Trophoblast cell (in vitro differentiated cells and primary cell): ENCODE data around the gene PPID.

Source experiments
- DNase-seq, 2 donors: peaks; one replicate each; pipeline ENCODE4 v3.0.0-alpha.2; 2016
- H2AFZ ChIP-seq: 2 replicates; pipeline ENCODE4 v1.6.1; 2013; ENCODE audit warnings: low read length, moderate library complexity, mild to moderate bottlenecking; ENCODE audit not compliant: insufficient read depth, poor library complexity
- H2AK5ac ChIP-seq: 2 replicates; pipeline ENCODE4 v1.6.1; 2013; ENCODE audit warnings: mild to moderate bottlenecking, low read length
- H2BK120ac ChIP-seq: 2 replicates; pipeline ENCODE4 v1.6.1; 2013; ENCODE audit warnings: low read length, mild to moderate bottlenecking, moderate library complexity; ENCODE audit not compliant: insufficient read depth, poor library complexity
- H2BK12ac ChIP-seq: 2 replicates; pipeline ENCODE4 v1.6.1; 2013; ENCODE audit warnings: mild to moderate bottlenecking, low read length, moderate library complexity
- H2BK5ac ChIP-seq: 2 replicates; pipeline ENCODE4 v1.6.1; 2013; ENCODE audit warnings: low read length, low read depth, moderate library complexity, mild to moderate bottlenecking; ENCODE audit not compliant: poor library complexity
- H3K14ac ChIP-seq: 2 replicates; pipeline ENCODE4 v1.6.1; 2013; ENCODE audit warnings: mild to moderate bottlenecking, low read length
- H3K18ac ChIP-seq: 2 replicates; pipeline ENCODE4 v1.6.1; 2013; ENCODE audit warnings: mild to moderate bottlenecking, low read length
- H3K23ac ChIP-seq: 2 replicates; pipeline ENCODE4 v1.6.1; 2013; ENCODE audit warnings: low read length
- H3K27ac ChIP-seq: 2 replicates; pipeline ENCODE4 v1.5.1; 2013; ENCODE audit warnings: low read depth, mild to moderate bottlenecking, inconsistent platforms, low read length, moderate library complexity
- H3K27me3 ChIP-seq: 2 replicates; pipeline ENCODE4 v1.6.1; 2013; ENCODE audit warnings: inconsistent platforms, mild to moderate bottlenecking, low read length, moderate library complexity; ENCODE audit not compliant: insufficient read depth
- H3K36me3 ChIP-seq, 2 experiments: 1 replicate in 1 of 2; 2 replicates in 1 of 2; pipeline ENCODE4 v1.6.1; 2013; ENCODE audit warnings: low read length in 2 of 2, mild to moderate bottlenecking in 2 of 2, moderate library complexity in 1 of 2; ENCODE audit not compliant: insufficient read depth in 2 of 2, control insufficient read depth in 1 of 2
- H3K4ac ChIP-seq: 2 replicates; pipeline ENCODE4 v1.6.1; 2013; ENCODE audit warnings: low read depth, mild to moderate bottlenecking, low read length, moderate library complexity
- H3K4me1 ChIP-seq, 2 experiments: 1 replicate in 1 of 2; 2 replicates in 1 of 2; pipeline ENCODE4 v1.6.1; 2013; ENCODE audit warnings: low read length in 2 of 2, mild to moderate bottlenecking in 2 of 2, moderate library complexity in 1 of 2; ENCODE audit not compliant: insufficient read depth in 2 of 2, control insufficient read depth in 1 of 2
- H3K4me2 ChIP-seq: 2 replicates; pipeline ENCODE4 v1.6.1; 2013; ENCODE audit warnings: inconsistent platforms, mild to moderate bottlenecking, low read length, moderate library complexity
- H3K4me3 ChIP-seq: 2 replicates; pipeline ENCODE4 v1.5.1; 2013; ENCODE audit warnings: mild to moderate bottlenecking, low read depth, low read length, inconsistent platforms
- H3K79me1 ChIP-seq: one replicate; pipeline ENCODE4 v1.6.1; 2013; ENCODE audit warnings: low read length
- H3K79me2 ChIP-seq: 2 replicates; pipeline ENCODE4 v1.6.1; 2013; ENCODE audit warnings: low read length, mild to moderate bottlenecking; ENCODE audit not compliant: control insufficient read depth, insufficient read depth, poor library complexity
- H3K9ac ChIP-seq: 2 replicates; pipeline ENCODE4 v1.6.1; 2013; ENCODE audit warnings: mild to moderate bottlenecking, low read length
- H3K9me3 ChIP-seq: 2 replicates; pipeline ENCODE4 v1.6.1; 2013; ENCODE audit warnings: low read depth, mild to moderate bottlenecking, control low read depth, inconsistent platforms, low read length; ENCODE audit not compliant: insufficient read depth
- H4K12ac ChIP-seq: 2 replicates; pipeline ENCODE4 v1.6.1; 2013; ENCODE audit warnings: low read depth, mild to moderate bottlenecking, low read length, moderate library complexity
- H4K8ac ChIP-seq: 2 replicates; pipeline ENCODE4 v1.6.1; 2013; ENCODE audit warnings: low read depth, mild to moderate bottlenecking, low read length, moderate library complexity
- H4K91ac ChIP-seq: one replicate; pipeline ENCODE4 v1.6.1; 2013; ENCODE audit warnings: low read depth, mild to moderate bottlenecking, low read length, moderate library complexity
- WGBS: extraction: QIAGEN DNeasy Blood & Tissue Kit; methylation state at CpG from one replicate; pipeline ENCODE4 v1.1.7; 2013; ENCODE audit warnings: missing lambda C conversion rate; ENCODE audit not compliant: insufficient read length, insufficient coverage; ENCODE audit errors: extremely low coverage; 5-methylcytosine and 5-hydroxymethylcytosine counted together

The PPID gene

DNA sequence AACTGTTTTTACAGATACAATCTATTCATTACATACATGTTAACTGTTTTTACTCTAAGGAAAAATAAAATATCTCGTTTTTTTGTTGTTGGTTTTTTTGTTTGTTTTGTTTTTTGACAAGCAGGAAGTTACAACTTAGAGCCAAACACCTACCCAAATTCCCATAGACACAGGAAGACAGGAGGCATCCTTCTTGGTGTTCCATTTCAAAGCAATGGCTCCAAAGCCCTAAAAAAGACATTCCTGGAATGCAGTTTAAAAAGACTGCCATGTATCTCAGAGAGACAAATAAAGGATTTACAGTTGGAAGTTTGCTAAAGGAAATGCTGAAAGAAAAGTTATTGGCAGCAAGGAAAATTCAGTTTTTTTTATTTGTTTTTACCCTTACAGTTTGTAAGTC is 34.4 kb downstream of the PPID start:
- Histone ChIP-seq H3K14ac (no peak overlapping the region), H3K27ac (no peak overlapping the region), H3K4me2 (no peak overlapping the region), H2BK12ac (no peak overlapping the region), H3K4me3 (no peak overlapping the region), H3K27me3 (no peaks in the 10 kb centered on the region), H3K9ac (no peak overlapping the region), H3K4me1 (no peaks in the 10 kb centered on the region), H2BK120ac (no peak overlapping the region), H3K9me3 (no peaks in the 10 kb centered on the region), H4K12ac (no peak overlapping the region), H3K23ac (no peak overlapping the region), H3K79me1 (no peaks in the 10 kb centered on the region), H4K91ac (no peak overlapping the region), H3K79me2 (no peaks in the 10 kb centered on the region), H3K36me3 (no peaks in the 10 kb centered on the region), H2AK5ac (no peak overlapping the region), H3K4ac (no peak overlapping the region), H2BK5ac (no peak overlapping the region), H2AFZ (no peak overlapping the region), H4K8ac (no peak overlapping the region), H3K18ac (no peak overlapping the region)
- WGBS: no CpG with 5 or more reads among the region's 1 CpG
- DNase-seq: no peak

- WGBS: no CpG with 5 or more reads among the region's 2 CpGs
- Histone ChIP-seq H2AK5ac (no peak overlapping the region), H2BK12ac (no peak overlapping the region), H3K4me1 (no peaks in the 10 kb centered on the region), H3K79me1 (no peaks in the 10 kb centered on the region), H3K9me3 (no peaks in the 10 kb centered on the region), H3K4me3 (no peak overlapping the region), H3K23ac (no peak overlapping the region), H3K27ac (no peak overlapping the region), H3K27me3 (no peaks in the 10 kb centered on the region), H4K12ac (no peak overlapping the region), H4K8ac (no peak overlapping the region), H3K36me3 (no peaks in the 10 kb centered on the region), H2AFZ (no peak overlapping the region), H3K4ac (no peak overlapping the region), H3K18ac (no peak overlapping the region), H2BK120ac (no peak overlapping the region), H4K91ac (no peak overlapping the region), H3K79me2 (no peaks in the 10 kb centered on the region), H3K14ac (no peak overlapping the region), H3K4me2 (no peak overlapping the region), H2BK5ac (no peak overlapping the region), H3K9ac (no peak overlapping the region)
- DNase-seq: no peak
Measured at GRCh38 chr4:158682066-158682465, 41.1 kb downstream of the PPID start.

DNA sequence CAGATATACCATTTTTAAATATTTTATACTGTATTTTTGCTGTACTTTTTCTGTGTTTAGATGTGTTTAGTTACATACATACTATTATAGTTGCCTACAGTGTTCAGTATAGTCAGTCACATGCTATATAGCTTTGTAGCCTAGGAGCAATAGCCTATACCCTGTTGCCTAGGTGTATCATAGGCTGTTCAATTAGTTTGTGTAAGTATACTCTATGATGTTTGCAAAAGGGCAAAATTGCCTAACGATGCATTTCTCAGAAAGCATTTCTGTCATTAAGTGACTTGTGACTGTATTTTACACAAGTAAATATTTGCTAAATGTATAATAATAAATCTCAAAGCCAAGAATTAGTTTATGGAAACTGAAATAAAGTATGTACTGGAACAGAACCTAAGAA is 41.6 kb downstream of the PPID start:
- H3K36me3 ChIP-seq: no peaks in the 10 kb centered on the region
- H3K23ac ChIP-seq: no peak overlapping the region
- DNase-seq: no peak
- no peak overlapping the region for H2AFZ ChIP-seq
- H3K79me2 ChIP-seq: no peaks in the 10 kb centered on the region
- H3K18ac ChIP-seq: no peak overlapping the region
- no peak overlapping the region for H2BK120ac ChIP-seq
- H3K4me3 ChIP-seq: no peak overlapping the region
- H3K4ac ChIP-seq: no peak overlapping the region
- WGBS: no CpG with 5 or more reads among the region's 1 CpG
- H3K4me2 ChIP-seq: no peak overlapping the region
- H3K79me1 ChIP-seq: no peaks in the 10 kb centered on the region
- H4K91ac ChIP-seq: no peak overlapping the region
- H2BK12ac ChIP-seq: no peak overlapping the region
- H2BK5ac ChIP-seq: no peak overlapping the region
- H3K27me3 ChIP-seq: no peaks in the 10 kb centered on the region
- no peak overlapping the region for H4K8ac ChIP-seq
- H3K9ac ChIP-seq: no peak overlapping the region
- H3K14ac ChIP-seq: no peak overlapping the region
- no peaks in the 10 kb centered on the region for H3K9me3 ChIP-seq
- no peak overlapping the region for H4K12ac ChIP-seq
- no peaks in the 10 kb centered on the region for H3K4me1 ChIP-seq
- H3K27ac ChIP-seq: no peak overlapping the region
- H2AK5ac ChIP-seq: no peak overlapping the region

DNA sequence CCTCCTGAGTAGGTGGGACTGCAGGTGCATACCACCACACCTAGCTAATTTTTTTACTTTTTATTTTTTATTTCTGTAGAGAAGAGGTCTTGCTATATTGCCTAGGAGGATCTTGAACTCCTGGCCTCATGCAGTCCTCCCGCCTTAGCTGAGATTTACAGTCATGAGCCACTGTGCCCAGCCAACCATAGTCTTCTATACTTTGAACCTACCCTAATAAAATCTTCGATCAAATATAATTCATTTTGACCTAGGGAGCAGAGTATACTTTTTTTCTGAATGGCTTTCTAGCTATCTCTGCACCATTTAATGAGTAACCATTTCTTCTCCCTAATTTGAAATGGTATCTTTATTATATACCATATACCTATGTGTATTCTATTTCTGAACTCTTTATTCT is 44.4 kb downstream of the PPID start:
- no CpG with 5 or more reads among the region's 2 CpGs for WGBS
- H3K9ac ChIP-seq: no peak overlapping the region

More for the DNA sequence above, 44.4 kb downstream of the PPID start:
- Histone ChIP-seq H4K12ac (no peak overlapping the region), H2AFZ (no peak overlapping the region), H4K8ac (no peak overlapping the region), H3K18ac (no peak overlapping the region), H3K79me1 (no peaks in the 10 kb centered on the region), H3K36me3 (no peaks in the 10 kb centered on the region), H3K14ac (no peak overlapping the region), H3K9me3 (no peaks in the 10 kb centered on the region), H3K4me2 (no peak overlapping the region), H3K4me1 (no peaks in the 10 kb centered on the region), H2BK120ac (no peak overlapping the region), H2AK5ac (no peak overlapping the region), H3K4ac (no peak overlapping the region), H3K79me2 (no peaks in the 10 kb centered on the region), H2BK5ac (no peak overlapping the region), H4K91ac (no peak overlapping the region), H3K27me3 (no peaks in the 10 kb centered on the region), H3K23ac (no peak overlapping the region), H3K27ac (no peak overlapping the region), H3K4me3 (no peak overlapping the region), H2BK12ac (no peak overlapping the region)
- DNase-seq: no peak
